Glomerular visceral epithelial cell (primary cell): ENCODE results near the gene COX19.

ENCODE experiments used
- DNase-seq: peaks from one replicate; pipeline ENCODE4 v3.0.0-alpha.2; 2016; ENCODE audit errors: extremely low spot score

The COX19 gene

DNA sequence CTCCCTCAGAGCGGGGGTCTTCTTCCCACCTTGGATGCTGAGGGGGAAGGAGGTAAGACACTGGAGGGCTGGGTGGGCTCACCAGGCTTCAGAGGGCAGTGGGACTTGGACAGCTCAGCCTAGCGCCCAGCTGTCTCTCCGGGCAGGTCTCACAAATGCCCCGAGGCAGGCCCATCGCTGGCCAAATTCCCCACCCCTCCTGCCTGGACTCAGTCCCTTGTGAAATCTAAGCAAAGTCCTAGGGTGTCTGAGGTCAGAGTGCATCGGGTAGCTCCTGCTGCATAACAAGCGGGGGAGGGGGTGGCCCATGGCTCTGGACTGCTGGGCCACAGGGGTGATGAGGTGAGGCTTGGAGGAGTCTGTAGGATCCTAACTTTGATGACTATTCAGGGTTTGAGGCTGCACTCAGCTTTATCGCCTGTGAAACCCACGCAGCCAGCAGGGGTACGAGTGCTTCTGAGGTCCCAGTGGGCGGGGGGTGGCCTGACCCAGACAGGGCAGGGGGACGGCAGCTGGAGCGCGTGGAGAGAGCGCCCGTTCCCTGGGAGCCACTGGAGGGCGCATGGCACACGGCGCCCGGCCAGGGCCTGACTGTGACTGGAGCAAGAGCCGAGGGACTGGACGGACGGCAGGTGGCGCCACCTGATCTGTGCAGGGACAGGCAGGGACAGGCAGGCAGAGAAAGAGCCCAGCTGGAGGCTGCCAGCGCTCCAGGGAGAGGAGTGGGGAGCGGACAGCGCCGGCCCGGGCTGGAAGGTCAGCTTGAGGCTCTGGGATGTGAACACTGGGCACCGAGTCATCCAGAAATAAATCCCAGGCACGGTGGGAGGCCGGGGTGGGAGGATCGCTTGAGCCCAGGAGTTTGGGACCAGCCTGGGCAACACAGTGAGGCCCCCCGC, 17.6 kb upstream of the COX19 start:
- DNase-seq: peak; percentile 95

DNA sequence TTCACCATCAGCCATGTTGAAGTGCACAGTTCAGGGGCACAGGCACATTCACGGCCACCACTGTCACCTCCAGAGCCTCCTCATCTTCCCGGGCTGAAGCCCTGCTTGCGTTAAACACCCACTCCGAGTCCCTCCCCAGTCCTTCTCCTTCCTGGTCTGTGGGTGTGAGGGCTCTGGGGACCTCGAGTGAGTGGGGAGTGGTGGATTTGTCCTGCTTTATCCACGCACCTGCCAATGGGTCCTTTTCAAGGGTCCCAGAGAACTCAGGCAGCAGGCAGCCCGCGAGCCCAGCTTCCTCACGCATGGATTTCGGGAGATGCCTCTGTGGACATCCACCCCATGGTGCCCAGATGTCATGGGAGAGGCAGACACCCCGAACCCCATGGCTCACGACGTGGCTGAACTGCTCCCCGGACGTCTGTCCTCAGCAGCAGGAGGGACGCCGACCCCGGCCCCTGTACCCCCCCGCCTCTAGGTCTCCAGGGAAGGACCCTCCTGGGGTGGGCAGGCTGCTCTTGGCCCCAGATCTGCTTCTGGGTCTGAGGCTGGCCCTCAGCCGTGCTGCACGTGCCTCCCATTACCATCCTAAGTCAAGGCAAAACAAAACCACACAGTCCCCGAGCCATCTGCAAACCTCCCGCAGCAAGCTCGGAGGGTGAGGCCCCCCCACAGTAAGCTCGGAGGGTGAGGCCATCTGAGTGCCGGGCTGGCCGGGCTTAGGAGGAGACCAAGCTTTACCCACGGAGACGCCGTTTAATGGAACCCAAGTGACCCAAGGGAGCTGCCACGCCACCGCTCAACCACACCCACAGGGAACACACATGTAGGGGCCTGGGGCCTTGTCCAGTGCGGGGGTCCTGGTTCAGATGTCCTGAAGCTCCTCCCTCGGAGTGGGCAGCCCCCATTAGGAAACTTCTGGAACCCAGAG, 16.6 kb upstream of the COX19 start:
- DNase-seq: no peak

GRCh38 chr7:990933-991728, 15.8 kb upstream of the COX19 start:
- DNase-seq: no peak

- DNase-seq: no peak
Measured at GRCh38 chr7:990352-990932, 15.1 kb upstream of the COX19 start.

GRCh38 chr7:988963-989529, 13.7 kb upstream of the COX19 start:
- no peak for DNase-seq

- no peak for DNase-seq
Measured at GRCh38 chr7:988426-988911, 13.1 kb upstream of the COX19 start.

GRCh38 chr7:987909-988308, 12.6 kb upstream of the COX19 start:
- DNase-seq: no peak

DNA sequence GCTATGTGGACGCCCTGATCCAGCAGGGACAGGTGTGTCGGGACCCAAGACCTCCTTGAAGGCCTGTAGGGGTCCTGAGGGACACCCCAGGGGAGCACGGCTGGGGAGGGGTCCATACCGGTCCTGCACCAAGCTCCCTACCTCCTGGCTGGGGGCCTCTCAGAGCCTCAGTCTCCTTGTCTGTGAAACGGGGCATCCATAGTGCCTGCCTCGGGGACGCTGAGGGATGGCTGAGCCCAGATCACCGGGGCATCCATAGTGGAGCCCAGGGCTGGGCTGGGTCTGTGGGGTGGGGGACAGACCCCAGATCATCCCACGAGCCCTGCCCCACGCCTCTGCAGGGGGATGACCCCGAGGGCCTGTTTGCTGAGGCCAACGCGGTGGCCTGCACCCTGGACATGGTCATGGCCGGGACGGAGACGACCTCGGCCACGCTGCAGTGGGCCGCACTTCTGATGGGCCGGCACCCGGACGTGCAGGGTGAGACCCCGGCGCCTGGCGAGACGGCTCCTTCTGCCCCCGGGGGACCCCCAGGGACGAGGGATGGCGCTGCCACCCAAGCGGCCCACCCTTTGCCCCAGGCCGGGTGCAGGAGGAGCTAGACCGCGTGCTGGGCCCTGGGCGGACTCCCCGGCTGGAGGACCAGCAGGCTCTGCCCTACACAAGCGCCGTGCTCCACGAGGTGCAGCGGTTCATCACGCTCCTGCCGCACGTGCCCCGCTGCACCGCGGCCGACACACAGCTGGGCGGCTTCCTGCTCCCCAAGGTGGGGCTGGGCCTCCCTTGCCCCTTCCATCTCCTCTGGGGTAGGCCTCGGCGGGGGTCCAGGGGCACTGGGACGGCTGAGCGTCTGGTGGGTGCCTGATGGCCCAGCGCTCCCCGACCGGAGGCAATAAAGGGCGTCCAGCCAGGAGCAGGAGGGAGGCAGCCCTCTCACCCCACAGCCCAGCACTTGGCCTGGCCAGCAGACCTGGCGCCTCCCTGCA, 11.7 kb upstream of the COX19 start:
- no peak for DNase-seq

- peak; percentile 31 for DNase-seq
Measured at GRCh38 chr7:985915-986741, 10.8 kb upstream of the COX19 start.

GRCh38 chr7:985127-985416, 9.7 kb upstream of the COX19 start:
- no peak for DNase-seq

- no peak for DNase-seq
Measured at GRCh38 chr7:984361-985126, 9.2 kb upstream of the COX19 start.

- DNase-seq: no peak
Measured at GRCh38 chr7:983616-984071, 8.3 kb upstream of the COX19 start.

DNA sequence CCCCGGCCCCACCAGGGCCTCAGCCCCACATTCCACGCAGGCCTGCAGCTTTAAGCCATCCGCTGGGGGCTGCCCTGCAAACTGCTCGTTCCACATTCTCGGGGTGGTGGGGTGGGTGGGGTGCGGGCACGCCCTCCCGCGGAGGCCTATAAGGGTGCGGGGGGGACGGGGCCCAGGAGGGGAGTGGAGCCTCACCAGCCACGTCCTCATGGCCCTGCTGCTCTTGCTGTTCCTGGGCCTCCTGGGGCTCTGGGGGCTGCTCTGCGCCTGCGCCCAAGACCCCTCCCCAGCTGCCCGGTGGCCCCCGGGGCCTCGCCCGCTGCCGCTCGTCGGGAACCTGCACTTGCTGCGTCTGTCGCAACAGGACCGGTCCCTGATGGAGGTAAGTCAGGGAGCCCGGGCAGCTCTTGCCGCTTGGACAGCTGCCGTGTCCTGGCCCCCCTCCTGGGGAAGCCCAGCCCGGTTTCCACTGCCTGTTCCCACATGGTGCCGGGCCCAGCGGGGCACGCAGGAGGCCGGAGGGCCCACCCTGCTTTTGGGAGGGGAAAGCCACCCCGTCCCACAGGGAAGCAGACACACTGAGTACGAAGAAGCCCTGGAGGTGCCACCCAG, 7.8 kb upstream of the COX19 start, which contains the start of gene CYP2W1:
Gene CYP2W1, plus strand, starts transcription at position 178 of the 612 bp plus-strand sequence. Its CDS starts 31 bp downstream, at position 209.
- DNase-seq: no peak

GRCh38 chr7:982511-983003, 7.2 kb upstream of the COX19 start:
- DNase-seq: no peak

DNA sequence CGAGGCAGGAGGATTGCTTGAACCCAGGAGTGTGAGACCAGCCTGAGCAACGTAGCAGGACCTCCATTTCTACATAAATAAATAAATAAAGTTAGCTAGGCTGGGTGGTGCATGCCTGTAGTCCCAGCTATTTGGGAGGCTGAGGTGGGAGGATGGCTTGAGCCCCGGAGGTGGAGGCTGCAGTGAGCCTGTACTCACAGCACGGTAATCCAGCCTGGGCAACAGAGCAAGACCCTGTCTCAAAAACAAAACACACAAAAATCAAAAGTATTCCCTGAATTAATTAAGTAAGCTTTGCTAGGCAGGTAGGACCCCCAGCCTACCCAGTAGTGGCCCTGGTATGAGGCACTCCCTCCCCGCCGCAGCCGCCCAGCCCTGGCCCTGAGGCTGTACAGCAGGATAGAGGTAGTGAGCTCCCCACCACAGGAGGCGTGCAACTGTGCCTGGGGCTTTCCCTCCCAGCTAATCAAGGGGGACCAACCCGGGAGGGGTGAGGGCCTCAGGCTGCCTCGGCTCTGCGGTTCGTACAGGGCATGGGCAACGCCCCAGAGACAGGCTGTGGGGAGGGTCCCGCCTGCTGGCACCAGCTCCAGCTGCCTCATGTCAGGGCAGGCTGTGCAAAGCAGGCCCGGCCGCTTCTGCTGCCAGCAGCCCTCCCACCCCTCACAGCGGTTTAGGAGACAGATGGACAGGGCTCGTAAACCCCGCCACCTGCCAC, 6.6 kb upstream of the COX19 start:
- no peak for DNase-seq

DNA sequence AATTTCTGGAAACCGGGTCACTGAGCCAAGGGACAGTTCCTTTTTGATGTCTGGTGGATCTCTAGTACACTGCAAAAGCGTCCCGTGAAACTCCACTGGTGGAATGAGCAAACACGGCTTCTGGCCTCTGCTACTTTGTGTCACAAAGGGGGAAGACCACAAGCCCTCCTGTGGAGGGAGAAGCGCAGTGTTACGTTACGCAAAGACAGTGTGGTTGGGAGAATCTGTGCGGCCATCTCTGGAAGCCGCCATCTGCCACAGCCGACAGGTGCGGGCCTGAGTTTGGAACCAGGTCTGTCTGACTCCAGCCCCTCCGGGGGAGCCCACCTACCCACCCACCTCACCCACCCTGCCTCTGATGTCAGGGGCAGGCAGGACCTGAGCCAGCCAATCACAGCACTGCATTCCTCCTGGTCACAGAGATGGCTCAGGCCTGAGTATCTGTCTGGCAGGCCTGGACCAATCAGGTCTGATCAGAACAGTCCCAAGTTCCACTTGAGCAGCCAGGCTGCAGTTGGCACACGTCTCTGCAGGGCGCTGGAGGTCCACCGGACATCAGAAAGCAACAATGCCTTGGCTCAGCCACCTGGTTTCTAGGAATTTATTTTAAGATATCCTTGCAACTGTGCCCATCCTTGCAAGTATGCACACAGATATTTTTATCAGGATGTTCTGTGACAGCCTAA, 4.7 kb upstream of the COX19 start:
- DNase-seq: peak; percentile 67
